GM21786 (cell line): ENCODE measurements around the gene PDIK1L.

Experiments
- ATAC-seq: cut with Tn5 transposase; IDR thresholded peaks from one replicate; pipeline ENCODE4 v1.9.1; 2021; ENCODE audit not compliant: unreplicated experiment

The PDIK1L gene

GRCh38 chr1:26111530-26112406 lies at the start of gene PDIK1L:
Gene PDIK1L (plus strand): TSS chr1:26111824. CDS start chr1:26114309, 2,485 bp downstream.
- peak; percentile 60 for ATAC-seq

- ATAC-seq: no peak
These were observed 47.1 kb upstream of the PDIK1L start for GRCh38 chr1:26064553-26064952.

GRCh38 chr1:26066160-26066559 lies 45.5 kb upstream of the PDIK1L start:
- no peak for ATAC-seq

- ATAC-seq: no peak
These were observed 44.8 kb upstream of the PDIK1L start for GRCh38 chr1:26066857-26067256.

- ATAC-seq: no peak
These were observed 44.2 kb upstream of the PDIK1L start, which contains the start of gene TRIM63 for GRCh38 chr1:26067432-26067911. Gene TRIM63 (minus strand): TSS chr1:26067630. CDS start chr1:26067494, 136 bp downstream.

GRCh38 chr1:26069941-26070295 lies 41.7 kb upstream of the PDIK1L start:
- no peak for ATAC-seq

- no peak for ATAC-seq
These were observed 41.2 kb upstream of the PDIK1L start for GRCh38 chr1:26070296-26070962.

- ATAC-seq: no peak
These were observed 40.7 kb upstream of the PDIK1L start for GRCh38 chr1:26070963-26071342.

- no peak for ATAC-seq
These were observed 39.3 kb upstream of the PDIK1L start for GRCh38 chr1:26072305-26072704.

GRCh38 chr1:26075421-26076144 lies 36.0 kb upstream of the PDIK1L start:
- ATAC-seq: no peak

- ATAC-seq: no peak
These were observed 34.1 kb upstream of the PDIK1L start for GRCh38 chr1:26077524-26077923.

- ATAC-seq: no peak
These were observed 33.1 kb upstream of the PDIK1L start for GRCh38 chr1:26078286-26079177.

GRCh38 chr1:26079178-26079563 lies 32.5 kb upstream of the PDIK1L start:
- ATAC-seq: no peak

GRCh38 chr1:26079960-26080814 lies 31.4 kb upstream of the PDIK1L start:
- no peak for ATAC-seq

GRCh38 chr1:26081267-26082019 lies 30.2 kb upstream of the PDIK1L start:
- ATAC-seq: no peak

GRCh38 chr1:26082020-26082350 lies 29.6 kb upstream of the PDIK1L start:
- no peak for ATAC-seq

- no peak for ATAC-seq
These were observed 28.4 kb upstream of the PDIK1L start for GRCh38 chr1:26083208-26083607.

GRCh38 chr1:26084091-26084561 lies 27.5 kb upstream of the PDIK1L start:
- no peak for ATAC-seq

- no peak for ATAC-seq
These were observed 26.8 kb upstream of the PDIK1L start for GRCh38 chr1:26084844-26085243.
